Psoas muscle (tissue), 8 donors: ENCODE results near the gene SOS1. TPM values are rescaled to one million over a fixed set of nuclear protein-coding genes. Genes with fewer than 3 reads are reported as not detected.

Experiments
- ATAC-seq, 4 donors: fragments of 200-7000 bp; cut with Tn5 transposase; one replicate each; pipeline ENCODE4 v1.9.1; 2020; ENCODE audit warnings: moderate library complexity in 3 of 4, mild to moderate bottlenecking in 2 of 4
- DNase-seq, 2 donors: peaks; one replicate each; pipeline ENCODE4 v3.0.0-alpha.2; 2020
- H3K27ac ChIP-seq: fragments of 200-600 bp; one replicate; pipeline ENCODE4 v1.8.0; 2022
- H3K27me3 ChIP-seq, 3 donors: fragments of 200-600 bp in 1 of 3; one replicate each; pipeline versions ENCODE4 v1.6.1 to v1.8.0; 2013 to 2022; ENCODE audit warnings: low read length in 2 of 3, mild to moderate bottlenecking in 2 of 3, moderate library complexity in 1 of 3; ENCODE audit not compliant: insufficient read depth in 3 of 3
- H3K36me3 ChIP-seq, 2 donors: fragments of 200-600 bp in 1 of 2; one replicate each; pipeline versions ENCODE4 v1.6.1 to v1.8.0; 2013 to 2022; ENCODE audit warnings: low read depth in 1 of 2, mild to moderate bottlenecking in 1 of 2, moderate library complexity in 1 of 2; ENCODE audit not compliant: insufficient read depth in 1 of 2
- H3K4me1 ChIP-seq: fragments of 200-600 bp; one replicate; pipeline ENCODE4 v1.8.0; 2022
- H3K4me3 ChIP-seq: fragments of 200-600 bp; one replicate; pipeline ENCODE4 v1.8.0; 2022; ENCODE audit warnings: mild to moderate bottlenecking
- H3K9me3 ChIP-seq: fragments of 200-600 bp; one replicate; pipeline ENCODE4 v1.8.0; 2022
- CTCF ChIP-seq: fragments of 200-600 bp; IDR thresholded peaks from one replicate; pipeline ENCODE4 v1.8.0; 2022; ENCODE audit warnings: antibody characterized with exemption
- WGBS, 3 donors: extraction: QIAGEN DNeasy Blood & Tissue Kit; methylation state at CpG; one replicate each; pipeline versions ENCODE4 v1.1.6 to v1.1.7; 2013; 5-methylcytosine and 5-hydroxymethylcytosine counted together
- intact Hi-C, 2 donors: fragments of 100-400 bp; cut with DNase I; formaldehyde crosslinking; loops; one replicate each; pipeline versions ENCODE4 v1.11.0 to v1.14.2; 2022
- polyA plus RNA-seq, 3 donors: library from polyadenylated mRNA; stranded (reverse); fragments of 200-250 nt; gene quantifications; one replicate each; pipeline ENCODE4 v1.2.3, GENCODE V29; 2013
- total RNA-seq, 4 donors: library from RNA; stranded (reverse); fragmentation: NEBNext Ultra II Directional in 2 of 4; extraction: Animal tissue kit (Norgen Biotek cat#: 25700) in 2 of 4; gene quantifications; one replicate each; pipeline versions ENCODE4 v1.2.1 to v1.2.4, GENCODE V29; 2021 to 2023
- donor health status: healthy with polysubstance abuse.
- donor health status: DM: no; HTN: no; CAD: no; lungs with moderate emphysema.
- donor health status: Bipolar disorder and iron deficiency.
- donor health status: healthy.
- donor health status: DM: yes; HTN: yes; CAD: no.
- donor health status: DM: no; HTN: no; CAD: no.
- donor health status: DM: no; HTN: no; CAD: no.
- donor health status: DM: yes; HTN: yes; CAD: no.

Gene SOS1
- total and polyA plus RNA-seq, 7 donors: 4.9 to 35.7 (median 25.4) TPM

GRCh38 chr2:39099870-39100728 is 20.8 kb downstream of the SOS1 start:
- no peak overlapping the region for H3K27ac ChIP-seq
- no peak for TF ChIP-seq CTCF
- H3K4me1 ChIP-seq: peaks cover 20% of the 10 kb centered on the region
- no peaks in the 10 kb centered on the region for H3K36me3 ChIP-seq
- 88 to 92% (median 91%) methylated on average over 7 of the region's 7 CpGs for WGBS, 3 donors
- no peak for DNase-seq
- peak in 3 of 4 donors; percentile 63 to 76 (median 68) for ATAC-seq
- no peaks in the 10 kb centered on the region for H3K27me3 ChIP-seq
- no peak overlapping the region for H3K4me3 ChIP-seq
- H3K9me3 ChIP-seq: no peaks in the 10 kb centered on the region
- intact Hi-C loops: no loop called here

GRCh38 chr2:39099310-39099869 is 21.5 kb downstream of the SOS1 start:
- H3K9me3 ChIP-seq: no peaks in the 10 kb centered on the region
- peaks cover 25% of the 10 kb centered on the region for H3K4me1 ChIP-seq
- 86 to 97% (median 90%) methylated on average over 2 of the region's 2 CpGs for WGBS, 3 donors

GRCh38 chr2:39095624-39096023 is 25.2 kb downstream of the SOS1 start:
- no peak for TF ChIP-seq CTCF
- no peak for DNase-seq
- peak in 3 of 4 donors; percentile 44 to 70 (median 65) for ATAC-seq
- intact Hi-C loops: no loop called here
- H3K27me3 ChIP-seq: no peaks in the 10 kb centered on the region
- WGBS, 3 donors: 25 to 47% (median 27%) methylated on average over 1 of the region's 1 CpG
- no peak overlapping the region for H3K27ac ChIP-seq
- H3K36me3 ChIP-seq: no peaks in the 10 kb centered on the region
- peaks cover 45% of the 10 kb centered on the region for H3K4me1 ChIP-seq
- H3K9me3 ChIP-seq: no peaks in the 10 kb centered on the region
- no peak overlapping the region for H3K4me3 ChIP-seq

More at GRCh38 chr2:39099310-39099869, 21.5 kb downstream of the SOS1 start:
- TF ChIP-seq CTCF: no peak
- no peak overlapping the region for H3K4me3 ChIP-seq
- no peaks in the 10 kb centered on the region for H3K36me3 ChIP-seq
- H3K27me3 ChIP-seq: no peaks in the 10 kb centered on the region
- ATAC-seq (no peak), DNase-seq (no peak)
- intact Hi-C loops: no loop called here
- no peak overlapping the region for H3K27ac ChIP-seq

GRCh38 chr2:39094717-39095363 is 26.0 kb downstream of the SOS1 start:
- H3K4me1 ChIP-seq: peaks cover 38% of the 10 kb centered on the region
- 59 to 74% (median 70%) methylated on average over 1 of the region's 1 CpG for WGBS, 3 donors
- intact Hi-C loops: no loop called here
- DNase-seq (no peak), ATAC-seq (peak in 1 of 4 donors; percentile 7)
- H3K9me3 ChIP-seq: no peaks in the 10 kb centered on the region
- H3K27me3 ChIP-seq: no peaks in the 10 kb centered on the region
- no peak overlapping the region for H3K27ac ChIP-seq
- no peak overlapping the region for H3K4me3 ChIP-seq
- H3K36me3 ChIP-seq: no peaks in the 10 kb centered on the region
- no peak for TF ChIP-seq CTCF
